ENCODE results near the gene OR56B4.

Gene OR56B4

DNA sequence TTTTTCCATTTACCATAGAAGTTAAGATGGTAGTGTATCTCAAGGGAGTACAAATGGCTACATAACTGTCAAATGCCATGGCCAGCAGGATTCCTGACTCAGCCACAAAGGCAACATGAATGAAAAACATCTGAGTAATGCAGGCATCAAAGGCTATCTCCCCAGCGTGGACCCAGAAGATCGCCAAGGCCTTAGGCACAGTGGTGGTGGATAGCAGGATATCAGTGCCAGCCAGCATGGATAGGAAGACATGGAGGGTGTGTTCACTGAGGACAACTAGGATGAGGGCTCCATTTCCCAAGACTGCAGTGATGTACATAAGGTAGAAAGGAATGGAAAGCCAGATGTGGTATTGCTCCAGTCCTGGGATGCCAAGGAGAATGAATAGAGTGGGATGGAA lies 44.6 kb downstream of the OR56B4 start:
- no peak for DNase-seq

DNA sequence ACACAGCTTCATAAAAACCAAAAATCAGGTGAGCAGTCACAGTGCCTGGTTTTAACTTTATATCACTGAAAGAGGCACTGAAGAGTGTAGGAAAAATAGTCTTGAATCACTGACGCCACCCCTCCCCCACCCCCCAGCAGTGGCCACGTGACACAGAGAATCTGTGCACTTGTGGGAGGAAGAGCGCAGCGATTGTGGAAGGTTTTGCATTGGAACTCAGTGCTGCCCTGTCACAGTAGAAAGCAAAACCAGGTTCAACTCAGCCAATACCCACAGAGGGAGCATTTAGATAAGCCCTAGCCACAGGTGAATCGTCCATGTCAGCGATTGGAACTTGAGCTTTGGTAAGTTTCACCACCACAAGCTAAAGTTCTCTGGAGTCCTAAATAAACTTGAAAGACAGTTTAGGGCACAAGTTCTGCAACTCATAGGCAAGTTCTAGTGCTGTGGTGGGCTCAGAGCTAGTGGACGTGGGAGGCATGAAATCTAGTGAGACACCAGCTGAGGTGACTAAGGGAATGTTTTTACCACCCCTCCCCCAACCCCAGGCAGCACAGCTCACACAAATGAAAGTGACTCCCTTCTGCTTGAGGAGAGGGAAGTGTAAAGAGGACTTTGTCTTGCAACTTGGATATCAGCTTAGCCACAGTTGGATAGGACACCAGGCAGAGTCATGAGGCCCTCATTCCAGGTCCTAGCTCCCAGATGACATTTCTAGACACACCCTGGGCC lies 49.3 kb downstream of the OR56B4 start:
- DNase-seq = no peak

Data from stimulated activated CD4-positive, alpha-beta T cell treated with anti-CD3 and anti-CD28 coated beads, Interleukin-2, amount 100 ng/mL, for 48 hours (primary cell).